K562 (cell line): ENCODE results near the gene DHRS3. TPM values are rescaled to one million over a fixed set of nuclear protein-coding genes. Genes with fewer than 3 reads are reported as not detected.

ENCODE experiments used
- CBX2 ChIP-seq: fragments of 200-600 bp; sonication (generic); IDR thresholded peaks from one replicate; pipeline ENCODE4 v1.6.1; 2012; ENCODE audit warnings: mild to moderate bottlenecking, low read length, inconsistent platforms; ENCODE audit not compliant: insufficient read depth, poor library complexity, severe bottlenecking
- CHD2 ChIP-seq: IDR thresholded peaks from 2 replicates; pipeline ENCODE4 v1.6.1; 2011; ENCODE audit warnings: low read depth, low read length
- CTCF ChIP-seq, 3 experiments: IDR thresholded peaks in 2 of 3; conservative IDR thresholded peaks in 1 of 3; 2 replicates each; pipeline ENCODE4 v1.5.1; 2011 to 2012; ENCODE audit warnings: low read length in 3 of 3, mild to moderate bottlenecking in 3 of 3, control low read depth in 2 of 3, improper control_type of control experiment in 1 of 3, inconsistent platforms in 1 of 3, low read depth in 1 of 3, mixed read lengths in 1 of 3, moderate library complexity in 1 of 3; ENCODE audit not compliant: insufficient read depth in 2 of 3
- DDX20 ChIP-seq: fragments of 450-650 bp; IDR thresholded peaks from 2 replicates; pipeline ENCODE4 v1.6.1; 2016; ENCODE audit warnings: missing genetic modification characterization, low read depth, mild to moderate bottlenecking, missing compliant biosample characterization, moderate library complexity
- ETS2 ChIP-seq: IDR thresholded peaks from 2 replicates; pipeline ENCODE4 v1.6.1; 2016; ENCODE audit warnings: borderline replicate concordance, missing genetic modification characterization, mild to moderate bottlenecking, moderate library complexity, missing compliant biosample characterization; ENCODE audit not compliant: poor library complexity, severe bottlenecking
- HBP1 ChIP-seq: fragments of 450-650 bp; formaldehyde crosslinking; IDR thresholded peaks from 2 replicates; pipeline ENCODE4 v1.4.0; 2022; ENCODE audit warnings: missing genetic modification characterization
- IRF2 ChIP-seq: sonication (generic); formaldehyde crosslinking; IDR thresholded peaks from 2 replicates; pipeline ENCODE4 v1.8.1; 2022; ENCODE audit warnings: mild to moderate bottlenecking, missing genetic modification reagents
- KDM2B ChIP-seq: fragments of 250-450 bp; sonication (Bioruptor Pico); IDR thresholded peaks from 2 replicates; pipeline ENCODE4 v1.8.0; 2021; ENCODE audit warnings: mild to moderate bottlenecking, moderate library complexity
- MEF2A ChIP-seq: IDR thresholded peaks from 2 replicates; pipeline ENCODE4 v1.6.1; 2011; ENCODE audit warnings: low read depth, mild to moderate bottlenecking, low read length, moderate library complexity; ENCODE audit not compliant: control insufficient read depth
- NFRKB ChIP-seq: fragments of 450-650 bp; IDR thresholded peaks from 2 replicates; pipeline ENCODE4 v1.6.1; 2016; ENCODE audit warnings: low read depth
- NR1H2 ChIP-seq: sonication (generic); formaldehyde crosslinking; IDR thresholded peaks from 2 replicates; pipeline ENCODE4 v1.4.0; 2020; ENCODE audit warnings: mild to moderate bottlenecking, missing genetic modification reagents
- SMARCA4 ChIP-seq: fragments of 450-650 bp; IDR thresholded peaks from 2 replicates; pipeline ENCODE4 v1.6.1; 2016
- SRSF1 ChIP-seq: fragments of 200-400 bp; formaldehyde crosslinking; IDR thresholded peaks from 2 replicates; pipeline ENCODE4 v1.6.1; 2017; ENCODE audit warnings: mild to moderate bottlenecking, low read depth, low read length, moderate library complexity
- ZBTB11 ChIP-seq, 3 experiments: fragments of 200-800 bp in 1 of 3; fragments of 250-450 bp in 1 of 3; fragments of 450-650 bp in 1 of 3; sonication (Bioruptor Pico) in 1 of 3; sonication (Bioruptor generic) in 1 of 3; formaldehyde crosslinking in 1 of 3; IDR thresholded peaks; 2 replicates each; pipeline versions ENCODE4 v1.6.1 to v1.8.0; 2016 to 2022; ENCODE audit warnings: mild to moderate bottlenecking in 2 of 3, missing genetic modification characterization in 2 of 3, missing compliant biosample characterization in 1 of 3, moderate library complexity in 1 of 3
- ZFP36 ChIP-seq: fragments of 150-350 bp; IDR thresholded peaks from 2 replicates; pipeline ENCODE4 v1.6.1; 2018; ENCODE audit warnings: low read length, low read depth; ENCODE audit not compliant: partially characterized antibody
- ZFX ChIP-seq: sonication (generic); formaldehyde crosslinking; IDR thresholded peaks from 2 replicates; pipeline ENCODE4 v1.8.0; 2022; ENCODE audit warnings: mild to moderate bottlenecking, missing genetic modification reagents, moderate library complexity
- ZNF311 ChIP-seq: fragments of 250-450 bp; sonication (Bioruptor Pico); IDR thresholded peaks from 2 replicates; pipeline ENCODE4 v1.4.0; 2020; ENCODE audit warnings: mild to moderate bottlenecking, moderate library complexity
- ZNF830 ChIP-seq: fragments of 250-450 bp; sonication (Bioruptor Pico); IDR thresholded peaks from 2 replicates; pipeline ENCODE4 v1.5.0; 2021; ENCODE audit warnings: mild to moderate bottlenecking
- polyA plus RNA-seq, 8 experiments: library from polyadenylated mRNA; depleted of rRNA in 4 of 8; stranded (reverse) in 5 of 8; unstranded in 3 of 8; fragments of >200 nt; fragmentation: Nextera tagmentation in 2 of 8; fragmentation: Illumina TruSeq in 1 of 8; extraction: Ambion mirVana in 2 of 8; extraction: Trizol in 1 of 8; gene quantifications; 2 replicates each; pipeline versions ENCODE4 v1.2.1 to v1.2.3, GENCODE V29; 2011 to 2014; ENCODE audit warnings: inconsistent platforms in 1 of 8, missing spikeins in 1 of 8
- total RNA-seq, 7 experiments: library from RNA; depleted of rRNA in 6 of 7; stranded (reverse); fragments of >200 nt in 6 of 7; fragmentation: Illumina TruSeq in 2 of 7; extraction: Trizol in 2 of 7; gene quantifications; 2 replicates each; pipeline versions ENCODE4 v1.2.1 to v1.2.3, GENCODE V29; 2011 to 2021; ENCODE audit warnings: low replicate concordance in 1 of 7
- TF ChIP-seq, protein P1 (sequence below): fragments of 450-650 bp; IDR thresholded peaks from 2 replicates; pipeline ENCODE4 v1.6.1; 2016; ENCODE audit warnings: borderline replicate concordance

Gene DHRS3
- total and polyA plus RNA-seq, 9 of the 15 experiments (the other 6 are each of a cell fraction or from before 2014, with no cell fraction given): 21.0 to 116 (median 58.7) TPM

DNA sequence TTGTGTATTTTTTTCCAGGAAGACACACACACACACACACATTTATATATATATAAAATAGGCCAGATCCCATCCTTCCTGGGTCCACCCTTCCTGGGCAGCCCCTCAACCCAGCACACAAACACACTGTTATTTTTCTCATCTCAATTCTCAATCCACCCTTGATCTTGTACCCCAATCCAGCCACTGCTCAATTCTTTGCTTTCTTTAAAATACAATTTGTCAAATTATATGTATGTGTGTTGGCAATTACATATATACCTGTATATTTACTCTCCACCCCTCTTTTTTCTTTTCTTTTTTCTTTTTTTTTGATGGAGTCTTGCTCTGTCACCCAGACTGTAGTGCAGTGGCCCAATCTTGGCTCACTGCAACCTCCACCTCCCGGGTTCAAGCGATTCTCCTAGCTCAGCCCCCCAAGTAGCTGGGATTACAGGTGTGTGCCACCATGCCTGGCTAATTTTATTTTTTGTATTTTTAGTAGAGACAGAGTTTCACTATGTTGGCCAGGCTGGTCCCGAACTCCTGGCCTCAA lies 88.3 kb downstream of the DHRS3 start (continued):
- no peak for TF ChIP-seq HBP1 (CRISPR knock-in tag)
- TF ChIP-seq ZNF830 (CRISPR knock-in tag): no peak
- no peak for TF ChIP-seq CTCF (IDR thresholded peaks at IDR 0.05 in 2 of 3, conservative IDR thresholded peaks at IDR 0.05 in 1 of 3; ENCODE audit: insufficient read depth in 2 of 3, low read depth in 1 of 3, low read length in 3 of 3)
- TF ChIP-seq CBX2: no peak
- TF ChIP-seq CHD2: no peak
- TF ChIP-seq NFRKB: peak; percentile 73
- no peak; a peak in 1 of 6 replicates for TF ChIP-seq ZBTB11 (CRISPR knock-in tag; IDR thresholded peaks at IDR 0.05)
- TF ChIP-seq IRF2 (CRISPR knock-in tag): no peak
- TF ChIP-seq SMARCA4: peak; percentile 35; the same call in 1 of the 2 replicates
- peak; percentile 27; the same call in 1 of the 2 replicates for TF ChIP-seq ZFX
- TF ChIP-seq DDX20: no peak
- no peak for TF ChIP-seq MEF2A
- no peak for TF ChIP-seq NR1H2 (CRISPR knock-in tag)
- TF ChIP-seq, protein P1, sequence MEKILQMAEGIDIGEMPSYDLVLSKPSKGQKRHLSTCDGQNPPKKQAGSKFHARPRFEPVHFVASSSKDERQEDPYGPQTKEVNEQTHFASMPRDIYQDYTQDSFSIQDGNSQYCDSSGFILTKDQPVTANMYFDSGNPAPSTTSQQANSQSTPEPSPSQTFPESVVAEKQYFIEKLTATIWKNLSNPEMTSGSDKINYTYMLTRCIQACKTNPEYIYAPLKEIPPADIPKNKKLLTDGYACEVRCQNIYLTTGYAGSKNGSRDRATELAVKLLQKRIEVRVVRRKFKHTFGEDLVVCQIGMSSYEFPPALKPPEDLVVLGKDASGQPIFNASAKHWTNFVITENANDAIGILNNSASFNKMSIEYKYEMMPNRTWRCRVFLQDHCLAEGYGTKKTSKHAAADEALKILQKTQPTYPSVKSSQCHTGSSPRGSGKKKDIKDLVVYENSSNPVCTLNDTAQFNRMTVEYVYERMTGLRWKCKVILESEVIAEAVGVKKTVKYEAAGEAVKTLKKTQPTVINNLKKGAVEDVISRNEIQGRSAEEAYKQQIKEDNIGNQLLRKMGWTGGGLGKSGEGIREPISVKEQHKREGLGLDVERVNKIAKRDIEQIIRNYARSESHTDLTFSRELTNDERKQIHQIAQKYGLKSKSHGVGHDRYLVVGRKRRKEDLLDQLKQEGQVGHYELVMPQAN: 0 out of 2 replicates have a peak, but pooled peaks have one; percentile 33
- TF ChIP-seq ZFP36: no peak
- TF ChIP-seq ETS2: no peak
- TF ChIP-seq SRSF1: no peak
- TF ChIP-seq KDM2B: no peak
- no peak for TF ChIP-seq ZNF311 (CRISPR knock-in tag)
